ENCODE results near the gene BRSK1.

DNA sequence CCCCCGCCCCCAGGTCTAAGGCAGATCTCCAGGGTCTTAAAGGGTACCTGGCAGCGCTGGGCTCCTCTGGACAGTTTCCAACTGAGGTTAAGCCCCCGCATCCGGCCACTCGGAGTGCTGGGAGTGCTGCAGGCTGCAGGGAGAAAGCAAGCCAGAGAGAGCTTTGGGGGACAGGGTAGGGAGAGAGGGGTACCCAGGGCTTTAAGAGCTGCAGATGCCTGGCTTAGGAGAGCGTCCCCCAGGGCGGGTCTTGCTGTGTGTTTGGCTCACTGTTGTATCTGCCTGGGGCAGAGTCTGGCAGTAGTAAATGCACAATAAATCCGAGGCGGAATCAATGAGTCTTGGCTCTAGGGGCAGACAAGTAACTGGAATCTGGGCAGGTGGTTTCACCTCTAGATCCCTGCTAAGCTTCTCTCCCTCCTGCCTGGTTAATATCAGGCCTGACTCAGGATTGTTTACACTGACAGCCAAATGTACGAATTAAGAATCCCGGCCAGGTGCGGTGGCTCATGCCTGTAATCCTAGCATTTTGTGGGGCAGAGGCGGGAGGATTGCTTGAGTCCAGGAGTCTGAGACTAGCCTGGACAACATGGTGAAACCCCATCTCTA lies 71.5 kb downstream of the BRSK1 start:
- TF ChIP-seq TARDBP (IDR thresholded peaks at IDR 0.05), result no peak
- TF ChIP-seq FOXM1 (IDR thresholded peaks at IDR 0.05; ENCODE audit: borderline replicate concordance), result no peak
- no peak for TF ChIP-seq ELF4 (IDR thresholded peaks at IDR 0.05)
- no peak for TF ChIP-seq ZNF384 (IDR thresholded peaks at IDR 0.05)
